COLO668 (cell line): ENCODE data around the gene ZDHHC9.

ENCODE experiments used
- DNase-seq: peaks from one replicate; lab custom pipeline; 2025; ENCODE audit not compliant: unreplicated experiment; lab: John Stamatoyannopoulos, UW

ZDHHC9 gene

GRCh38 chrX:129768586-129769466 is 74.9 kb downstream of the ZDHHC9 start:
- no peak for DNase-seq

- no peak for DNase-seq
These were observed 75.5 kb downstream of the ZDHHC9 start for GRCh38 chrX:129768186-129768585.

- DNase-seq = no peak
These were observed 80.0 kb downstream of the ZDHHC9 start for GRCh38 chrX:129763666-129764065.

- DNase-seq = no peak
These were observed 81.2 kb downstream of the ZDHHC9 start for GRCh38 chrX:129762448-129762847.

- no peak for DNase-seq
These were observed 82.1 kb downstream of the ZDHHC9 start for GRCh38 chrX:129761596-129761995.

GRCh38 chrX:129760981-129761380 is 82.7 kb downstream of the ZDHHC9 start:
- DNase-seq = no peak

- DNase-seq = no peak
These were observed 83.5 kb downstream of the ZDHHC9 start for GRCh38 chrX:129760155-129760554.

- no peak for DNase-seq
These were observed 84.1 kb downstream of the ZDHHC9 start for GRCh38 chrX:129759576-129760061.

GRCh38 chrX:129755779-129756650 is 87.7 kb downstream of the ZDHHC9 start:
- no peak for DNase-seq

GRCh38 chrX:129754056-129755024 is 89.3 kb downstream of the ZDHHC9 start:
- DNase-seq = peak; percentile 1
